Measurements from ENCODE around the gene EPDR1. TPM values are rescaled to one million over a fixed set of nuclear protein-coding genes. Genes with fewer than 3 reads are reported as not detected.

EPDR1 gene
- total and polyA plus RNA-seq, 2 experiments from 2014 or later, result 4.4 to 13.8 TPM

- no peak for ATAC-seq
- peak overlapping the region; percentile 82; the same call in 1 of the 2 replicates for H3K4me2 ChIP-seq
- Mint-ChIP-seq H3K4me3 (peak overlapping the region; percentile 74; the same call in 1 of the 3 replicates), H3K9me3 (no peaks in the 10 kb centered on the region), H3K36me3 (ENCODE audit: low read depth) (no peaks in the 10 kb centered on the region), H3K4me1 (peaks cover 12% of the 10 kb centered on the region), H3K27ac (no peak overlapping the region), H3K27me3 (ENCODE audit: insufficient read depth, low read depth, poor library complexity) (peaks cover 41% of the 10 kb centered on the region)
- no peak for DNase-seq (ENCODE audit: low spot score)
- no peak for TF ChIP-seq REST (IDR thresholded peaks at IDR 0.05; ENCODE audit: unreplicated experiment)
- TF ChIP-seq CREB1 (CRISPR knock-in tag; IDR thresholded peaks at IDR 0.05; ENCODE audit: low read depth), result no peak
- TF ChIP-seq NANOG (IDR thresholded peaks at IDR 0.05; ENCODE audit: borderline replicate concordance), result no peak
- TF ChIP-seq ETS1 (IDR thresholded peaks at IDR 0.05), result no peak
- TF ChIP-seq POLR2AphosphoS5 (IDR thresholded peaks at IDR 0.05; ENCODE audit: low read depth), result no peak
- no peak for TF ChIP-seq EZH2phosphoT487 (IDR thresholded peaks at IDR 0.05; ENCODE audit: unreplicated experiment)
- no peak for TF ChIP-seq ZNF462 (CRISPR knock-in tag; IDR thresholded peaks at IDR 0.05)
- no peak for TF ChIP-seq EZH2 (IDR thresholded peaks at IDR 0.05; ENCODE audit: low read depth, unreplicated experiment)
- TF ChIP-seq JUNB (IDR thresholded peaks at IDR 0.05; ENCODE audit: unreplicated experiment), result no peak
- no peak for TF ChIP-seq ZNF331 (CRISPR knock-in tag; IDR thresholded peaks at IDR 0.05; ENCODE audit: low read depth)
- H3K36me3 ChIP-seq (ENCODE audit: insufficient read depth), result no peaks in the 10 kb centered on the region
- H3K4me3 ChIP-seq, result peak overlapping the region; percentile 68
- H3K27me3 ChIP-seq (ENCODE audit: insufficient read depth), result peaks cover 63% of the 10 kb centered on the region
- H3K79me2 ChIP-seq (replicated peaks; ENCODE audit: insufficient read depth), result no peaks in the 10 kb centered on the region
- no peak overlapping the region for H3K27ac ChIP-seq (ENCODE audit: low read depth)
- 0 out of 2 replicates have a peak, but pooled peaks cover 5% of the 10 kb centered on the region for H3K9me2 ChIP-seq (ENCODE audit: insufficient read depth)
- no peak overlapping the region for H2AFZ ChIP-seq
- H3K4me1 ChIP-seq (ENCODE audit: insufficient read depth), result no peaks in the 10 kb centered on the region; the same call in 1 of the 2 replicates
- H4K20me1 ChIP-seq (replicated peaks; ENCODE audit: insufficient read depth), result 0 out of 2 replicates have a peak, but pooled peaks cover 4% of the 10 kb centered on the region
- no peaks in the 10 kb centered on the region for H3F3A ChIP-seq (replicated peaks; ENCODE audit: low read depth)
These were observed 5.0 kb upstream of the EPDR1 start for GRCh38 chr7:37915438-37915837.
